WI38 (cell line): ENCODE data around the gene SLC40A1.

Experiments
- H3K4me3 ChIP-seq: 2 replicates; pipeline ENCODE4 v1.5.1; 2011; ENCODE audit warnings: low read depth, mild to moderate bottlenecking, control low read depth, low read length
- CTCF ChIP-seq: IDR thresholded peaks from 2 replicates; pipeline ENCODE4 v1.5.1; 2012; ENCODE audit warnings: low read depth, mild to moderate bottlenecking, control low read depth, low read length

SLC40A1 gene

GRCh38 chr2:189516546-189516945, 64.0 kb downstream of the SLC40A1 start:
- no peak for TF ChIP-seq CTCF
- no peak overlapping the region for H3K4me3 ChIP-seq

GRCh38 chr2:189515264-189515663, 65.3 kb downstream of the SLC40A1 start:
- TF ChIP-seq CTCF, result no peak
- H3K4me3 ChIP-seq, result no peak overlapping the region

- TF ChIP-seq CTCF, result no peak
- H3K4me3 ChIP-seq, result no peak overlapping the region
Observed at GRCh38 chr2:189514104-189514503, 66.5 kb downstream of the SLC40A1 start.

GRCh38 chr2:189512879-189513278, 67.7 kb downstream of the SLC40A1 start:
- no peak for TF ChIP-seq CTCF
- no peak overlapping the region for H3K4me3 ChIP-seq

GRCh38 chr2:189511960-189512319, 68.6 kb downstream of the SLC40A1 start:
- no peak overlapping the region for H3K4me3 ChIP-seq
- TF ChIP-seq CTCF, result no peak

DNA sequence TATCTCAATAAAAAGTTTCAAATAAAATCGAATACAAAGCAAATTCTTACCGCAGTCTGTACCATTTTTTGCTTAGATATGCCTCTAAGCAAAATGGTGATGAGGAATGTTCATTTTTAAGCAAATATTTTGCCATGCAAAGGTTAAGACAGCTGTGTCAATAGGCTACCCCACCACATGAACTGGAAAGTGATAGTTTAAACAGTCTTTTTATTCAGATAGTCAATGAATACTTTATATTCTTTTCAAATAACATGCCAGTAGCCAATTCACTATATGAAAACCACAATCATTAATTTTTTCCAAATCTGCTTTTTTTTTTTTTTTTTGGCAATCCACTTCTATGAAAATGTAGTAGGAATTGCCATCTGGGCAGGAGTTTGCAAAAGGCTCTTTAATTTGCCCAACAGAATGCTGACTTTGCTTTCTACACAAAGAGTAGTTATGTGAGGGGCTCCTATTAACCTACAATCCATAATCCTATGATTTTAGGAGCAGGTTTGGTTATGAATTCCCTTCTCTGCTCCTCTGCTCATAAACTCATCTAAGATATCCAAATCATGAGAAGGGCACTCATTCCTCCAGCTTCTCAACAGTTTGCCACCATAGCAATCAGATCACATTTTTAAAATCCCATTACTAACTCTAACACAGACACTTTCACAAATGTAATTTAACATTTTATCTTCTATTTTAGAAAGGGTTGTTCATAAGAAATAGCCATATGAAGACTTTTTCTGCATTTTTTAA, 69.2 kb downstream of the SLC40A1 start:
- H3K4me3 ChIP-seq, result no peak overlapping the region
- no peak for TF ChIP-seq CTCF
